IPS-NIHi7 (cell line): ENCODE results near the gene C1orf198.
A peak's percentile ranks its signal among the peaks of the same experiment; 100 is the strongest.
"Not testable (repeated sequence)": the region's sequence is repeated elsewhere in the genome, so short reads cannot be mapped to it uniquely, and the experiment has no call there.

Source experiments
- DNase-seq: peaks from one replicate; pipeline ENCODE4 v3.0.0; 2012; ENCODE audit warnings: mixed read lengths; ENCODE audit errors: extremely low spot score

C1orf198 gene

DNA sequence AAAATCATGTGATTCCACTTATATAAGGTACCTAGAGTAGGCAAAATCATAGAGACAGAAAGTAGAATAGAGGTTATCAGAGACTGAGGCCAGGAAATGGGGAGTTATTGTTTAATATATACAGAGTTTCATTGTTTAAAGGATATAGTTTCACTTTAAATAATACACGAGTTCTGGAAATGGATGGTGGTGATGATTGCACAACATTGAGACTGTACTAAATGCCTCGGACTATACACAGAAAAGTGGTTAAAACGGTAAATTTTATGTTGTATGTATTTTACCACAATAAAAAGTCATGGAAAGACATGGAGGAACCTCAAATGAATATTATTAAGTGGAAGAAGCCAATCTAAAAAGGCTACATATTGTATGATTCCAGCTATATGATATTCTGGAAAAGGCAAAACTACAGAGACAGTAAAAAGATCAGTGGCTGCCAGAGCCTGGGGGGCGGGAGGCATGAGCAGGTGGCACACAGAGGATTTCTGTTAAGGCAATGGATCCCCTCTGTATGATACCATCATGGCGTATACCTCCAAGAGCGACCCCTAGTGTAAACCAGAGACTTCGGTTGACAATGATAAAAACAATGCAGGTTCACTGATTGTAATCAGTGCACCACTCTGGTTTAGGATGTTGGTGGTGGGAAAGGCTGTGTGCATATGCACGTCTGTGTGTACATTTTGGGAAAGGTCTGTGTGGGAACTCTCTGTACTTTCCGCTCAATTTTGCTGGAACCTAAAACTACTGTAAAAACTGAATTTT, 7.5 kb downstream of the C1orf198 start:
- DNase-seq, result peak; percentile 49

DNA sequence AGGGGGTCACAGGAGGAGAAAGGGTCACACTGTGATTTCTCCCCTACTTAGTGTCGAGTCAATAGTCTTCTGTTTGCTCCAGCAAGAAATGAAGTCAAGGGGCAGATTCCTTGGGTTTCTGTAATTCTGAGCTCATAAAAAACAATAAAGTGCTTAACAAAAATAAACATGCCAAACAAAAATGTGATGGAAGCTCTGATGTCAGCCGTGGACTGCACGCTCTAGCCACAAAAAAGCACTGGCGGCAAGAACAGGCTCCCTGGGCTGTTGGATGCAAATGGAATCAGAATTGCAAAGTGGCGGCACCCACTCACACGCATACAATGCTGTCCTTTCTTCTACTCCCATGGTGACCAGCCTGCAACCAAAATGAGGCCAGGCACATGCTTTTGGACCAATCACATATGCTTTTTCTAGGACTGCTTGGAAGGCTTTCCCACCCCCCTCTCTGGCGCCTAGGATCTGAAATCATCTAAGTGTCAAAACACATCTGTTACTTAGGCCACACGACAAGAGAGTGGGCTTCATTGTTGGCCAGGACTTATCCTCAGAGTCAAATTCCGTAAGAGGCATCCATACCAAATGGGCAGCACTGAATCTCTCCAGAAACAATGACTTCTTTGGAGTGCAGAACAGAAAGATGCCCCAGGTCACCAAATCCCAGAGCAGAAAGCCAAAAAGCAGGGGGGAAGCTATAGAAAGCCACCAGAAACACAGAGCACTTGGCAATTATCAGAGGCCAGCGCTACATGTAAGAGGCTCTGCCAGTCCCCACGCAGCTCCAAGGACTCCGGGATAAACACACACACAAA, 9.2 kb downstream of the C1orf198 start:
- no peak for DNase-seq

DNA sequence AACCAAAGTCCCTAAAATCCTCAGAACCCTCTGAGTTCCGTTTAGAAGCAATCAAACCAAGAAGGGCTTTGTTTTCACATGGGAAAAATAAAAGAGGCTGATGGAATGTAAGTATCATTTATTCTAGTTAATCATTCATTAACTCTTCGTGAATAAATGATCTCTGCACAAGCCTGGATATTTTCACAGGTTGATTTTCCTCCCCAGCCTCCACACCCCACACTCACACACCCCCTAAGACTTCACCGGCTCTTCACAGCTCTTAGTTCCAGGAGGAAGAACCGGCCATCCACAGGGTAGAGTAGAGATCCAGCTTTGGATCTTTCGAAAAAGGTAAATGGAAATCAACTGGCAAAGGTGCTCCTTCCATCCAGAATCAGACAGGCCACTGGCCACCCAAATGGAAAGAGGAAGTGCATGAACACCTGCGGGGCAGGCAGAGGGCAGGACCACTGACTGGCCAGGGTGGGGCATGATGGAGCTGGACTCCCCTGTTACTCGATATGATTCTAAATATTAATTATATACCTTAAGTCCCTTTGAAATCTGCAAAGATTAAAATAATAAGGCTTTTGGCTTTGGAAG, 10.0 kb downstream of the C1orf198 start:
- no peak for DNase-seq

DNA sequence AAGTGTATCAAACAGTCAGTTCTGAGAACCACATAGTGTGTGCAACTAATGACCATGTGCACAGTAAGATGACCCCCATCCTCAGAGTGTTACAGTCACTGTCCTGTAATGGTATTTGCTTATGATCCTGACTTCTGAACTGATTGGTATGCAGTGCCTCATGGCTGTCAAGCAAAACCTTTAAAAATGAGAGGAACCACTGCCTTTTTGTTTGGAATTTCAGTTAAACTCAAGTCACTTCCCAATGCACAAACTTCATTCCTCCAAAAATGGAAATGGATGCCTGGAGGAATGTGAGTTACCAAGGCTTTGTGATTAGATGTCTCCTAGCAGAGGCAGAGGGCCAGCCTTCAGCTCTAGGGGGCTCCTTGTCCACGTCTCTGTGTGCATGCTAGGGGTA, 10.5 kb downstream of the C1orf198 start:
- no peak for DNase-seq

DNA sequence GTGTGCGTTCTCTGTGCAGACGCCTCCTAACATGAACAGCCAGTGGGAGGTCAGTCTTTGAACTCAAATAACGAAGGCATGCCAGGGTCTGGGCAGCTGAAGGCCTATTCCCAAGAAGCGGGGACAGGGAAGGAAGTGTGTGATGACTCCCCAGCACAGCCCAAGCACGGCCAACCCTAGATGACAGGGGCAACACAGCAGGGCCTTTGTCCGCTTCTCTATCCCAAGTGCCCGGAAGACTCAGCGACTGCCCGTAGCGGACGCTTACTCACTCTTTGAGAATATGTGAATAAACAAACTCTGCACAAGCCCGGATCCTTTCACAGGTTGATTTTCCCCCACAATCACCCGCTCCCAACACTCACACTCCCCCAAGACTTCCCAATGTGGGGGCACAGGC, 11.2 kb downstream of the C1orf198 start:
- no peak for DNase-seq

DNA sequence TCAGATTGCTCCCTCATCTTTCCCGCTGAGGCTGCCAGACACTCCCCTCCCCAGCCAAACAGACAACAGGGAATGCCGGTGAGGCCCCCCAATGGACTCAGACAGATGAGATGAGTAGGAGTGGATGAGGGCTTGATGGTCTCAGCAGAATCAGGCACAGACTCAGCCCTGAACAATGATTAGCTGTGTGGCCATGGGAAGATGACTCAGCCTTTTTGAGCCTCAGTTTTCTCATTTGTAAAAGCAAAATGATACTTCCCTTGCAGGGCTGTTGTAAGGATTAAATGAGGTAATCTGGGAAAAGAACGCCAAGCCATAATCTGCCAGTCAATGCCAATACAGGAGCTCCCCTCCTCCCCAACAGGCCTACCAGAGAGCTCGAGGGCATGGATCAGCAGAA, 12.4 kb downstream of the C1orf198 start:
- DNase-seq, result no peak

DNA sequence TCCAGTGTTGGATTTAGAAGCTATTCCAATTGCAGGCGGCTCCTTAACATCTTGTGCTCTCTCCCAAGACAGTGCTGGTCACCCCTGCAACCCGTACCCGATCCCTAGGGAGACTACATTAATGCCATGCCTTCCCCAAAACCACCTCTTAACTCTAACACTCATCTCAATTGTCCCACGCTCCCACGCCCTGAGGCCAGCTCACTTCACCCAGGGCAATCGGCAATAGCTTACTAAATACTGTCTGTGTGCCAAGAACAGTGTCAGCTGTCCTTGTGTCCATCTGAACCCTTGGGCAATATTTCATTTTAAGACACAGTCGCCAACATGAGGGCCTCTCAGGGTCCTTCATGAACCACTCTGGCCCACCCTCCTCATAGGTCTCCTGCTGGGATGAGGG, 13.9 kb downstream of the C1orf198 start:
- DNase-seq, result no peak

DNA sequence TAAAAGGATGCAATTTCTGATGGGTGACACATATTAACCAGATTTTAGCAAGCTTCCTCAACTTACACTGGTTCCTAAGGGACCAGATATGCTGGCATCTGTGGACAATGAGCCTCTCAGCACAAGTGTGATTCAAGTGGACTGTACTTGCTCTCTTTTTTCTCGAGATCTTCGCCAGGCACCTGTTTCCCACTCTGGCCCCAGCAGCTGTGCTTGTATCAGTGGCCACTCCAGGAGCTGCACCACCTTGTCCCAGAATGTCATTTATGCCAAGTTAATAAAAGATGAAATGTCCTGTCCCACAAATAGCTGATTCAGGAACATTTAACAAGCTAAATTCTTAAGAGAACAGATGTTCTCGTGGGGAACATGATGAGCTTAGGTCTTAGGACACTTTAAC, 14.6 kb downstream of the C1orf198 start:
- DNase-seq, result no peak

DNA sequence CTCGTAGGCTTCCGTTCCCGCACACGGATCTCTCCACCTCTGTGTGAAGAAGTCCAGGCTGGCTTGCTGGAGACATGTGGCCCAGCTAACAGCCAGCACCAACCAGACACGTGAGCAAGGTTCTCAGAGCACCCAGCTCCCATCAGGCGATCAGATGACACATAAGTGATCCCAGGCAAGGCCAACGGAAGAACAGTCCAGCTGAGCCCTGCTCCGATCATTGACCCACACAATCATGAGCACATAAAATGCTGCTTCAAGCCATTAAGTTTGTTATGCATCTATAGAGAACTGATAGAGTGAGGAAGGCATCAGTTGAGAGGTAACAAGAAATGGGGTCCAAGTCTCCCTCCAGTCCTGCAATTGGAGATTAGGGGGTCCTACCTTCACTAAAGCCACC, 15.4 kb downstream of the C1orf198 start:
- DNase-seq, result no peak

DNA sequence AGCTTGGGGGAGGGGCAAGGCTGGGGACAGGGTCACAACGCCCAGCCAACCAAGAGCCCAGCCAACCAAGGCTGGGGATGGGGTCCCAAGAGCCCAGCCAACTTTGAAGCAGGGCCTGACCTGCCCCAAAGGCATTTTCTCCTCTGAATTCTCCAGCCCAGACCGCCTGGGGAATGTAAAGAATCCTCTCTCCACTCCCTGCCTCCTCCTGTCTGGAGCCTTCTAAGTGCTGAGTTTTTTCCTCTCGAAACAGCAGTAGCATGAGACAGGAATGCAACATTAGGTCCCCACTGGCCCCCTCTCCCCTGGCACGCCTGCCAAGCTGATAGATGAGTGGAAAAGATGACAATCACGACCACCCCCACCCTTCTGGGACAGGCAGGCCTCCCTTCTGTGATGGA, 17.0 kb downstream of the C1orf198 start:
- peak; percentile 72 for DNase-seq

DNA sequence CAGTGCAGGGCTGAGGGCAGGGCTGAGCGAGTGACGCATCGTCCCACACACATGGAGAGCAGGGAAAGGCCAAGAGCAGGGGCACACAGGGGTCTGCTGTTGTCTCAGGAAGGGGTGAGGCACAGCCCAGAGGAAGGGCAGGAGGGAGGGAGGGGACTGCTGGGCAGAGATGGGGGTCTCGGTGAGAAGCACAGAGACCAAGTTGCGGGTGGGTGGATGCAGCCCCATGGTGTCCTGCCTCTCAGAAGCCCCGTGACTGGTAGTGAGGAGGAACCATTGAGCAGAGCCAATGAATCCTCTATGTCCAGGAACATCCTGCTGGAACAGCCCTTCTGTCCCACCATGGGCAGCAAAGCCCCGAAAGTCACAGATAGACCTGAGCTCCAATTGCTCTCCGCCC, 17.8 kb downstream of the C1orf198 start:
- no peak for DNase-seq

DNA sequence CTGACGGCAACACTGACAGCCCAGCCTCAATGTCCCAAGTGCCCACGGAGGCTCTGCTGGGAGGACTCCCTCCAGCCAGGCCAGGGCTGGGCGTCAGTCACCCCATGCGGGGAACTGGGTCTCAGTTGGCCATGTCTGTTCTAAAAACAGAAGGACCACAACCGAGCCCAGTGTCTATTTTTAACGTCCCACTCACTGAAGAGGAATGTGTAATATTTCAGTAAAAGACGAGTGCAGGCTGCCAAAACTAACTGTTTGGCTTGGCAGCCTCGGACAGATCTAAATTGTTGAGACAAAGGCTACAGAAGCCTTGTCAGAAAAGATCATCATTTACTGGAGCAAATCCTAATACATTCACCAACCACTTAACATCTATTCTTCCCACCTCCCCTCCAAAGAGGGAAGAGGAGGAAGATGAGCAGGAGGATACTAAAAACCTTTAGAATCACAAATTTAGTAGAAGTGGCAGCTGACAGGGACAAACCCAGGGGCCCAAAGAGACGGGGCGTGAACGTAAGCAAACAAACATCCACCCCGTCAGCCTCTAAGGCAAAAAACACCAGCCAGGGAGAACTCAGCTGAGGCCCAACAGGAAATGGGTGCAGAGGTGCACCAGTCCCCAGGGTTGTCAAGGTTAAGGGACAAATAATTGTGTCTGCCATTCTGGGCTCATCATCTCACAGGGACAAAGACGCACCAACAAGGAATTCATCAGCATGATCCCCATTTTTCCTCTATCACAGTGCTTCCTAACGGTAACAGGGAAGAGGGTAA, 18.7 kb downstream of the C1orf198 start:
- DNase-seq, result no peak

DNA sequence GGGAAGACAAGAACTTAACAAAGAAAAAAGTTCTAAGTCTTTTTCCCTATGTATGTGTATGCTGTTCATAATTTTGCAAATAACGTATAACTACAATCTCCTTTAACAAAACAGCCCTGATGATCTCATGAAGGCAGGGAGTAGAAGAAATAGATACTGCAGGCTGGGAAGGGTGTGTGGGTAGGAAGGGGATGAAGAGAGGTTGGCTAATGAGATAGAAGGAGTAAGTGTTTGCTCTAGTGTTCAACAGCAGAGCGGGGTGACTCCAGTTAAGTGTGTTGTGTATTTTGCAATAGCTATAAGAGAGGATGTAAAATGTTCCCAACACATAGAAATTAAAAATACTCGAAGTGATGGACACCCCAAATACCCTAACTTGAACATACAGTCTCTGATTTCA, 20.1 kb downstream of the C1orf198 start:
- no peak for DNase-seq

DNA sequence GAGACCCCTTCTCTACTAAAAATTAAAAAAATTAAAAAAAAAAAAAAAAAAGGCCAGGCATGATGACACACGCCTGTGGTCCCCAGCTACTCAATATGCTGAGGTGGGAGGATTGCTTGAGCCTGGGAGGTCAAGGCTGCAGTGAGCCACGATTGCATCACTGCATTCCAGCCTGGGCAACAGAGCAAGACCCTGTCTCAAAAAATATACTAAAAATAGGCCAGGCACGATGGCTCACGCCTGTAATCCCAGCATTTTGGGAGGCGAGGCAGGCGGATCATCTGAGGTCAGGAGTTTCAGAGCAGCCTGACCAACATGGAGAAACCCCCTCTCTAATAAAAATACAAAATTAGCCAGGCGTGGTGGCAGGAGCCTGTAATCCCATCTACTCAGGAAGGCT, 23.1 kb downstream of the C1orf198 start:
- not testable (repeated sequence) for DNase-seq

DNA sequence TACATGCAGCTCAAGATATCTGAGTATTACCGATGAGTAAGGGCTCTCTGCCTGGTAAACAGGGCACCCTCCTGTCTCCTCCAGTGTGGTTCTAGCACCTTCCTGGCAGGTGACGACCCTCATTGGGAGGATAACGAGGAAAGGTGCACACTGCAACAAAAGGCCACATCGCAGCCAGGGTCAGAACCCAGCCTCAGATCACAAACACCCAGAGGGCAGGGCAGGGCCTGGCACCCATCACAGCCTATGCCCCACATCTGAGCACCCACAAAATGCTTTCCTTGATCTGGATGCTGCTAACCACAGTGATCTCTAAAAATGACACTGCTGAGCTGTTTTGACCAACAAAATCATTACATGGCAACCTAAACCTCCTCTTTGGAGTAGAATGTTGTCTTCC, 23.8 kb downstream of the C1orf198 start:
- no peak for DNase-seq

DNA sequence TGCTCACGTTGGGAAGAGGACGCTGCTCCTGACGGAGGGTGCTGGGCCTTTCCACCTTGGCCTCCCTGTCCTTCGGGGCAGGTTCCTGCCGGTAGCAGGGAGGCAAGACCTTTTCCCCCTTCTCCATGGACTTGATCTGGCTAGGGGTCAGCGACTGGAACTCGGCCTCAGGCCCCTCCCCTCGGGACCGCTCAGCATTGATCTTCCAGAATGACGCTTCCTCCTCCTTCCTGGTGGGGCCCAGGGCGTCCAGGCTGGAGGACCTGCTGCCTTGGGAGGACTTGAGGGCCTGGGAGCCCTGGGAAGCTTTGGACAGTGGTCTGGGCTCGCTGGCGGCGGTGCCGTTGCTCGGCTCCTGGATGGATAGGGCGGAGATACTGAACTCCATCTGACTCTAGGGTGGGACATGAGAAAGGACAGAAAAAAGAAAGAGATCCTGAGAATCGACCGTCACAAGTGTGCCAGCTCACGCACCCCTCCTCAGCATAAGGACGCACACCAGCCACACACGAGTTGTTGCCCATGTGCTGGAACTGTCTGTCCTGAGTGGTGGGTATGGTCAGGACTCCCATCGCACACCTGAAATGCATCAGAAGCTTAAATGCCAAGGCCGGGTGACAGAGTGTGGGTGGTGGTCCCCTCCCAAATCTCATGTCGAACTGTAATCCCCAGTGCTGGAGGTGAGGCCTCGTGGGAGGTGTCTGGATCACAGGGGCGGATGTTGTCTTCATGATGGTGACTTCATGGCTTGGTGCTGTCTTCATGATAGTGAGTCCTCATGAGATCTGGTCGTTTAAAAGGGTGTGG, 24.6 kb downstream of the C1orf198 start:
- no peak for DNase-seq

DNA sequence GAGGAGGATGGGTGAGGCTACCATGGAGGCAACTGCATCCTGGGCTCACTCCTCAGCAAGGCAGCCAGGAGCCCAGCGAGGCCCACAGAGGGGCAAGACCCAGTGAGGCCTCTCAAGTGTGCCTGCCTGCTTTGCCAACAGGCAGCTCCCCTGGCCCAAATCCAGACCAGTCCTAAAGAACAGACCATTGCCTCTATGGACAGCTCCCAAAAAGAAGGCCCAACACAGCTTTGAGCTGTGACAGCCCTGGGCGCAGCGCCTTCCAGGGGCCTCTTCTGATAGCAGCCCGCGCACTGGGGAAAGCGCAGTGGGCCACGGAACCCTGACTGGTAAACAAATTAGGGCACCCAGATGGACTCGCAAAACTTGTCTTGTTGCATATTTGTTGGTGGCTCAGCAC, 25.5 kb downstream of the C1orf198 start:
- DNase-seq, result no peak

DNA sequence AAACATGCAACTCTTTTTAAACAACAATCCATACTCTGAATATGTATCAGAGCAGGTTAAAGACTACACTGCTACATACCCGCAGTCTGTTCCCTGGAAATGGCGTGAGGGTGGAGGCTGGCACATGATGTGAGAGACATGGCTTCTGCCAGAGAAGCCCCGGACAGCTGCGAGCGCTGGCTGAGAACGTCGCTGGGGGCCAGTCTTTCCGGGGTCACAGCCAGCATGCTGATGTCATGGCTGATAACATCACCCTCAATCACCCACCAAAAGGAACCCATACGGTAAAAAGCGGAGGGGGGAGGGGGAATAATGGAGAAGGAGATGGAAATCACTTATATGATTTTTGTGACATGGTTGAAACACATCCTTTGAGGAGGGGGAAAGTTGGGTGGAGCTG, 29.1 kb downstream of the C1orf198 start:
- no peak for DNase-seq

DNA sequence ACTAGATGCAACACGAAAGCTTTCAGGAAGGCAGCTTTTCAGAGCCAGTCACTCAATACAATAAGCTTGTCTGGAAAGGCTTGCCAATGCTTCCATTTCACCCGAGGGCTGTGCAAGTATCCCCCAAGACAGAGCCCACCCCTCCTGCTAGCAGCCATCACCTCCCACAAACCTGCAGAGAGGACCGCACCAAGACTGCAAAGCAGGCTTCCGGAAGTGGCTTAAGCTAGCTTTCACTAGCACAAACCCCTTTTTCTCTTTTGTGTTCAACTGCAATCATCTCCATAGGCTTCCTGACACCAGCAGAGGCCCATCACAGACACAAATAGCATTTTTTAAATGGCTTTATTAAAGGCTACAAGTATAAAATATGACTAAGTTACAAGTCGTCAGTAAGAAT, 31.5 kb downstream of the C1orf198 start:
- no peak for DNase-seq

DNA sequence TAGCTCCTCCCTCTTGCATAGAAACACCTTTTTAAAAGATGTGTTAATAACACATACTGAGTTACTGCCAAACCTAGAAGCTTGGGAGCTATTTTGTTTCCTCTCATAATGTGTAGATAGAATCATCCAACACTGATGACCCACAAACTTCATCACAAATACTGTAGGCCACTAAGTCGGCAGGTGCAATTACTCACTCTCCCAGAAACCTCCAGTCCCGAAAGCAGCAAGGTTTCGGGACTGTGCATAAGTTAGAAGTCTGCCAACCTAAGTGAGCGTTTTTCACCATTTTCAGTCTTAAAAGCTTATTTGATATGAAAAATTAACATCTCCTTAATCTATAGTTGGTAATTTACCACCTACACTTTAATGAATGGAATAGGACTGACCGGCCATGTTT, 32.0 kb downstream of the C1orf198 start:
- DNase-seq, result no peak

DNA sequence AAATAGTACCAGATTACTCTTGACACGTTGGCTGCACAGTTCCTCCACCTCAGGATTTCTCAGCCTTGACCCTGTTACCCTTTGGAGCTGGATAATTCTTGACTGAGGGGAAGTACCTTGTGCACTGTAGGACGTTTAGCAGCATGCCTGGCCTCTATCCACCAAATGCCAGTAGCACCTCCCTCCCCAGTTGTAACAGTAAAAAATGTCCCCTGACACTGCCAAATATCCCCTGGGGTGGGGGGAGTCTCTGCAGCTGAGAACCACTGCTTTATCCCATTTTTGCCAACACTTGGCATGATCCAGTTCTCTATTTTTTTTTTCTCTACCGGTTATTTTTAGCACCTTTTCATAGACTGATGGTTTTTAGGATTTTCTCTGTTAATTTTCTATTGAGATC, 34.0 kb downstream of the C1orf198 start:
- no peak for DNase-seq
